Measurements from ENCODE around the gene GPR150.

GPR150 gene

GRCh38 chr5:95623706-95624105 lies 3.8 kb downstream of the GPR150 start:
- no peak for TF ChIP-seq CTCF (IDR thresholded peaks at IDR 0.05)
- intact Hi-C loops (cut with DNase I; ENCODE audit: low total_unique reads): no loop called here
- H3K36me3 ChIP-seq: no peaks in the 10 kb centered on the region
- H3K27ac ChIP-seq: no peak overlapping the region
- H3K9me3 ChIP-seq: no peaks in the 10 kb centered on the region
- no peak for DNase-seq
- no peak overlapping the region for H3K4me3 ChIP-seq
- H3K27me3 ChIP-seq: no peaks in the 10 kb centered on the region
- H3K4me1 ChIP-seq: peaks cover 0 to 19% (median 14%) of the 10 kb centered on the region in 4 donors

DNA sequence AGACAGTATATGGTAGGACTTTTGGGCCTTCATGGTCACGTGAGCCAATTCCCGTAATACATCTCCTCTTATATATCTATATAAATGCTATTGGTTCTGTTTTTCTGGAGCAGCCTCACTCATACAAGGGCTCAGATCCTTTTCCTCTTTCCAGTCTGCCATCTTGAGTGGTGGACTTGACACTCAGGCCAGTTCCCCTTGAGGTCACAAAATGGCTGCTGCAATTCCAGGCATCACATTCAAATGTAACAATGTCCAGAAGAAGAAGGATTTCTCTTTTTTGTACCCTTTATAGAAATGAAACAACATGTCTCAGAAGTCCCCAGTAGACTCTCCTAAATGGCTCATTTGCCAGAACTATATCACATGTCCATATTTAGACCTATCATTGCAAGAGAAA lies 4.5 kb downstream of the GPR150 start:
- Histone ChIP-seq H3K4me3 (no peak overlapping the region), H3K36me3 (no peaks in the 10 kb centered on the region), H3K4me1 (peaks cover 0 to 14% (median 12%) of the 10 kb centered on the region in 4 donors), H3K27ac (no peak overlapping the region), H3K27me3 (no peaks in the 10 kb centered on the region), H3K9me3 (no peaks in the 10 kb centered on the region)
- intact Hi-C loops (cut with DNase I; ENCODE audit: low total_unique reads): no loop called here
- no peak for TF ChIP-seq CTCF (IDR thresholded peaks at IDR 0.05)
- DNase-seq: no peak

DNA sequence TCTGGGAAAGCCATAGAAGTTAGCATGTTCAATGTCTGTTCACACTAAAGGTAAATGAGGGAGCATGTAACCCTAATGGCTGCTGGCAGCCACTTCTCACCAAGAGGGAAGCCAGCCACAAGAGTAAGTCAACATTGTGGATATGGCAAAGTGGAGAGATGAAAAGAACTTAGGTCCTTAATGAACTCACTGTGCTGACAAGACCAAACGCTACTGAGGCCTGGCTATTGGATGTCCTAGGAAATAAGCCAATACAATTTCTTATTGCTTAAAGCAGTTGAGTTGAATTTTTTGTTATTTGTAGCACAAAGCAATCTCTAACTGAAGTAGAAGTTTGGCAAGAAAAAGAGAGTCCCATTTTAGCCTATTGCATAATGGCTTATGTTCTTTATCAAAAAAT lies 6.8 kb downstream of the GPR150 start:
- no peak for DNase-seq
- intact Hi-C loops (cut with DNase I; ENCODE audit: low total_unique reads): no loop called here
- TF ChIP-seq CTCF (IDR thresholded peaks at IDR 0.05): no peak

GRCh38 chr5:95627971-95628810 lies 8.3 kb downstream of the GPR150 start:
- no peak for TF ChIP-seq CTCF (IDR thresholded peaks at IDR 0.05)
- Histone ChIP-seq H3K4me3 (no peak overlapping the region), H3K27ac (no peak overlapping the region), H3K4me1 (peaks cover 0 to 17% (median 5%) of the 10 kb centered on the region in 4 donors), H3K27me3 (no peaks in the 10 kb centered on the region), H3K9me3 (no peaks in the 10 kb centered on the region), H3K36me3 (no peaks in the 10 kb centered on the region)
- no peak for DNase-seq
- intact Hi-C loops (cut with DNase I; ENCODE audit: low total_unique reads): no loop called here

More for the DNA sequence above, 6.8 kb downstream of the GPR150 start:
- H3K4me1 ChIP-seq: peaks cover 0 to 12% (median 5%) of the 10 kb centered on the region in 4 donors
- no peak overlapping the region for H3K4me3 ChIP-seq
- H3K27ac ChIP-seq: no peak overlapping the region
- no peaks in the 10 kb centered on the region for H3K36me3 ChIP-seq
- no peaks in the 10 kb centered on the region for H3K27me3 ChIP-seq
- H3K9me3 ChIP-seq: no peaks in the 10 kb centered on the region

- no peak for TF ChIP-seq CTCF (IDR thresholded peaks at IDR 0.05)
- intact Hi-C loops (cut with DNase I; ENCODE audit: low total_unique reads): no loop called here
Observed at GRCh38 chr5:95628933-95629332, 9.0 kb downstream of the GPR150 start.

More at GRCh38 chr5:95628933-95629332, 9.0 kb downstream of the GPR150 start:
- Histone ChIP-seq H3K27ac (no peak overlapping the region), H3K9me3 (no peaks in the 10 kb centered on the region), H3K27me3 (no peaks in the 10 kb centered on the region), H3K4me1 (peaks cover 0 to 17% (median 5%) of the 10 kb centered on the region in 4 donors), H3K4me3 (no peak overlapping the region), H3K36me3 (no peaks in the 10 kb centered on the region)
- DNase-seq: no peak
